ENCODE data around the gene TMEM175.

- no peak for TF ChIP-seq CTCF (conservative IDR thresholded peaks at IDR 0.05; ENCODE audit: low read length)
- TF ChIP-seq EZH2phosphoT487 (IDR thresholded peaks at IDR 0.05; ENCODE audit: borderline replicate concordance, low read depth, low read length), result no peak
Measured at GRCh38 chr4:971666-972500, 39.6 kb downstream of the TMEM175 start.

Measured in OCI-LY7 (cell line).